ENCODE results near the gene ZNF503.

The ZNF503 gene

DNA sequence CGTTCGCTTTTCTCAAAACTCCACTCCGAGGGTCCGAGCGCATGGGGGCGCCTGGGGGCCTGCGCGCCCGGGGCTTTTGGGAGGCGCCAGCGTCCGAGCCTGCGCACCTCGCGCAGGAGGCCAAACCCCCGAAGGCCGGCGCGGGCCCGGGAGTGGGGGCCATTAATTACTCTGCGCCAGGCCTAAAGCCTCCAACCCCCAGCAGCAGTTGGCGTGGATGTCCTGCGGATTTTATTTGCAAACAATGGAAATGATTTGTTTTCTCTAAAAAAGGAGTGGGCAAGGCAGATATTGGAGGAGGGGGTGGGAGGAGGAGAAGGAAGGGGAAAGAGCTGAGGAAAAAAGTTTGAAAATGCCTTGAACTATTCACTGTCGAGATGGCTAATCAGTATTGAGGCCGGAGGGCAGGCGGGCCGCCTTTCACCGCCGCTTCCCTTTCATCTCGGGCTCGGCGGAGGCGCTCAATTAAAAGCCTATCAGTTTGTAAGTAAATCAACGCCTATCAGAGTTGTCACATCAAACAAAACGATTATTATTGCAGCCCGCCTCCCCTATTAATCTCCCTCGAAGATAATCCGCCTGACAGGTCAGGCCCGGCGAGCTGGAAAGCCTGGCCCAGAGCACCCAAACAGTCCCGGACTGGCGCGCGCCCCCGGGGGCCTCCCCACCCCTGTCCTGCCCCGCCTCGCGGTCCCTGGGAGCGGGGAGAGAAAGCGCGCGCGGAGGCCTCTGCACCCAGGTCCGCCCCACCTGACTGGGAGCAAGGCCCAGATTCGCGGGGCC, 3.4 kb upstream of the ZNF503 start:
- ChIA-PET CTCF (interaction anchor here (0.7 kb wide), 1 partner anchor 842 kb away, joined by 3 read pairs; no protein-coding TSS in a partner anchor), POLR2A (ENCODE audit: low non-redundant PET) (no interaction called here)
- peak overlapping the region; percentile 97 for H3K27ac ChIP-seq
- DNase-seq (ENCODE audit: low spot score) = no peak
- TF ChIP-seq, protein P1, sequence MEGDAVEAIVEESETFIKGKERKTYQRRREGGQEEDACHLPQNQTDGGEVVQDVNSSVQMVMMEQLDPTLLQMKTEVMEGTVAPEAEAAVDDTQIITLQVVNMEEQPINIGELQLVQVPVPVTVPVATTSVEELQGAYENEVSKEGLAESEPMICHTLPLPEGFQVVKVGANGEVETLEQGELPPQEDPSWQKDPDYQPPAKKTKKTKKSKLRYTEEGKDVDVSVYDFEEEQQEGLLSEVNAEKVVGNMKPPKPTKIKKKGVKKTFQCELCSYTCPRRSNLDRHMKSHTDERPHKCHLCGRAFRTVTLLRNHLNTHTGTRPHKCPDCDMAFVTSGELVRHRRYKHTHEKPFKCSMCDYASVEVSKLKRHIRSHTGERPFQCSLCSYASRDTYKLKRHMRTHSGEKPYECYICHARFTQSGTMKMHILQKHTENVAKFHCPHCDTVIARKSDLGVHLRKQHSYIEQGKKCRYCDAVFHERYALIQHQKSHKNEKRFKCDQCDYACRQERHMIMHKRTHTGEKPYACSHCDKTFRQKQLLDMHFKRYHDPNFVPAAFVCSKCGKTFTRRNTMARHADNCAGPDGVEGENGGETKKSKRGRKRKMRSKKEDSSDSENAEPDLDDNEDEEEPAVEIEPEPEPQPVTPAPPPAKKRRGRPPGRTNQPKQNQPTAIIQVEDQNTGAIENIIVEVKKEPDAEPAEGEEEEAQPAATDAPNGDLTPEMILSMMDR (conservative IDR thresholded peaks at IDR 0.05; ENCODE audit: low read depth) = no peak; the same call in 1 of the 2 replicates

DNA sequence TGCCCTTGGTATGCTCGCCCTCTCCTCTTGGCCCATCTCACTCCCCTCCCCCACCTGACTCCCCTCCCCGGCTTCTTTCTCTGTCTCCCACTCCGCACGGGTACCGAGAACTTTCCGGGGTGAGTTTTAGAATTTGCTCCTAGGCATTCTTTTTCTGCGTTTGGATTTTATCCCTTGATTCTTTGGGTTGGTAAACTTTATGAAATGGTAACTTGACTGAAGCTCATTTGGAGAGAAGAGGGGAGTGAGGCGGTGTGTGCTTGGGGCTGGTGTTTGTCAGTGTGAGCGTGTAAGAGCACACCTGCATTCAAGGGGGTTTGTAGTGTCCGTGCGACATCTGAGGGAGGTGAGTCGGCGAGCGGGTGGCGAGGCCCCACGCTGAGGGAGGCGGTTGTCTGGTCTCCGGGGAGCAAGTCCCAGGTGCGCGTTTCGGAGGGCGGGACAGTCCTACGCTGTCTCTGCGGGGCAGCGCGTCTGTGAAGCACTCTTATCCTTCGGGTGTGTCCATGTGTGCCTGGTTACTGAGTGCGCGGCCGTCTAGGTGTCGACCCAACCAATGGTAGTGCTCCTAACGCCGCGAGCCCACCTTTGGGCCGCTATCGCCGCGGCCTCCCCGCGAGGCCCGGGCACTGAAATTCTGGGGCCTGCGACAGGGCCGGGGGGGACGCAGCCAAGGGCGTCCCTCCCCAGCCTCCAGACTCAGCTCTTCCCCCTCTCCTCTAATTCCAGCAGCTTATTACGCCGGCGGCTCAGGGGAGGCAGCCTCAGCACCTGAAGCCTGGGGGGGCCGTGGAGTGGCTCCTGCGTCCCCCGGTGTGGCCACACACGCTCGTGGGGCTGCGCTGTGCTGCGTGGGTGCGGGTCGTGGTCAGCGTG, 2.6 kb upstream of the ZNF503 start:
- peak overlapping the region; percentile 97 for H3K27ac ChIP-seq
- DNase-seq (ENCODE audit: low spot score) = no peak
- TF ChIP-seq, protein P1 (conservative IDR thresholded peaks at IDR 0.05; ENCODE audit: low read depth) = no peak
- ChIA-PET CTCF (interaction anchor here (0.6 to 1.1 kb wide), 5 partner anchors 94 to 843 kb away, joined by 3 to 4 read pairs (median 3); no protein-coding TSS in a partner anchor), POLR2A (ENCODE audit: low non-redundant PET) (no interaction called here)

DNA sequence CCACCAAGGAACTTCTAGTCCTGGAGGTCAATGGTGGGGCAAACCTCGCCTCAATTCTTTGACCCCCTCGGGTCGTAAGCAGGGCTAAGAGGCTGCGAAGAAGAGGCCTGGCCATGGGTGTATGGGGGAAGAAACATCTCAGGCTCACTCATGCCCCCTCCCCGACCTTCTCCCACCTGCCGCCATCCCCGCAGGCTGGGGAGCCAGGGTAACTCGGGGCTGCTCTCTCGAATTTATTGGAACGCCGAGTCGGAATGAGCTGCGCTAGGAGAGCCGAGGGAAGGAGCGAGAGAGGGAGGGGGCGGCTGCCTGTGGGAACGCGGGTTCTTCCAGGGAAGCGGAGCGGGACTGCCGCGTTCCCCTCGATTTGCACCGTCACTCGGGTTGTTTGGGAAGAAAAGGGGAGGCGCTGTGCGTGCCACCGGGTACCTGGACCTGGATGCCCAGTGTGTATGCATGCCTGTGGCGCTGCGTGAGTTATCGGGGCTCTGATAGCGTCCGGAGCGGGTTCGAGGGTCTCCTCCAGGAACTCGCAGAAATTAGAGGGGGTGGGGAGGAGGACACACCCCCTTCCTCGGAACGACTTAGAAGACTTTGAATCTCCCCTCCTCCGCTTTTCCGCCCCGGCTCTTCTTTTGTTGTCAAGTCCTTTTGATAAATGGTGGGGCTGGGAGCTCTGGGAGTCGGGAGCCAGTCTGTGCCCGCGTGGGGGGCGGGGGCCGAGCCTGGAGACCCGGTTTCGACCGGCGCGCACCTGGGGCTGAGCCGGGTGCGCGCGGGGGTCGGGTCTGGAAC, 1.8 kb upstream of the ZNF503 start:
- no peak for DNase-seq (ENCODE audit: low spot score)
- POLR2A ChIA-PET (ENCODE audit: low non-redundant PET) = no interaction called here
- CTCF ChIA-PET = interaction anchor here (0.6 to 1.1 kb wide), 3 partner anchors 133 to 1494 kb away, joined by 3 to 4 read pairs (median 4); no protein-coding TSS in a partner anchor
- peak overlapping the region; percentile 97 for H3K27ac ChIP-seq
- TF ChIP-seq, protein P1 (conservative IDR thresholded peaks at IDR 0.05; ENCODE audit: low read depth) = no peak

DNA sequence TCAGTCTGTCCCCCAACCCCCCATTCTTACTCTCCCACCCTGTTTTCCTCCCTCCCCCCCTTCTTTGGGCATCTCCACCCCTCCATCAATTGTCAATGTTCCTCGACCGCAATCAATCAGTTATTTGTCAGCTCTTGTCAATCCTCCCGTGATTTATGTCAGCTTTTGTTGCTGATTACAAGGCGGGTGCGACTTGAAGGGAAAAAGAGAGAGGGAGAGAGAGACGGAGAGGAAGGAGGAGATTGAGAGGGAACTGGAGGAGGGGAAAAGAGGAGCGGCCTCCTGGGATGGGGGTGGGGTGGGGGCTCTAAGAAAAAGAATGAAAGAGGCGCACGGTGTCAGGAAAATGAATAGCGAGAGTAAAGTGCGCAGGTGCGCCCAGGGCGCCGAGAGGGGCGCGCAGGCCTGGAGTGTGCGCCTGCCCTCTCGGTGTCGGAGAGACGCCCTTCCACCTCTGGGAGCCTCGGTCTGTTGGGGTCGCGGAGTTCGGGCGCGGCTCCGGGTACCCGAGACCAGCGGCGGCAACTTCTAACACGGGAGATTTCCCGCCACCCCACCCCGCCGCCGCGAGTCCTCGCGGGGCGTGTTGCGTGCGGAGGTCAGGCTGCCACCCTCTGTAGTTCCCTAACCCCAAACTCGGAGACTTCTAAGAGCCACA, 1.1 kb upstream of the ZNF503 start:
- ChIA-PET POLR2A (ENCODE audit: low non-redundant PET) (interaction anchor here (1.3 kb wide), 1 partner anchor 557 kb away, joined by 4 read pairs; no protein-coding TSS in a partner anchor), CTCF (interaction anchor here (0.6 to 0.9 kb wide), 4 partner anchors 21 to 667 kb away, joined by 3 read pairs; no protein-coding TSS in a partner anchor)
- TF ChIP-seq, protein P1 (conservative IDR thresholded peaks at IDR 0.05; ENCODE audit: low read depth) = no peak
- H3K27ac ChIP-seq = peak overlapping the region; percentile 97
- DNase-seq (ENCODE audit: low spot score) = no peak

DNA sequence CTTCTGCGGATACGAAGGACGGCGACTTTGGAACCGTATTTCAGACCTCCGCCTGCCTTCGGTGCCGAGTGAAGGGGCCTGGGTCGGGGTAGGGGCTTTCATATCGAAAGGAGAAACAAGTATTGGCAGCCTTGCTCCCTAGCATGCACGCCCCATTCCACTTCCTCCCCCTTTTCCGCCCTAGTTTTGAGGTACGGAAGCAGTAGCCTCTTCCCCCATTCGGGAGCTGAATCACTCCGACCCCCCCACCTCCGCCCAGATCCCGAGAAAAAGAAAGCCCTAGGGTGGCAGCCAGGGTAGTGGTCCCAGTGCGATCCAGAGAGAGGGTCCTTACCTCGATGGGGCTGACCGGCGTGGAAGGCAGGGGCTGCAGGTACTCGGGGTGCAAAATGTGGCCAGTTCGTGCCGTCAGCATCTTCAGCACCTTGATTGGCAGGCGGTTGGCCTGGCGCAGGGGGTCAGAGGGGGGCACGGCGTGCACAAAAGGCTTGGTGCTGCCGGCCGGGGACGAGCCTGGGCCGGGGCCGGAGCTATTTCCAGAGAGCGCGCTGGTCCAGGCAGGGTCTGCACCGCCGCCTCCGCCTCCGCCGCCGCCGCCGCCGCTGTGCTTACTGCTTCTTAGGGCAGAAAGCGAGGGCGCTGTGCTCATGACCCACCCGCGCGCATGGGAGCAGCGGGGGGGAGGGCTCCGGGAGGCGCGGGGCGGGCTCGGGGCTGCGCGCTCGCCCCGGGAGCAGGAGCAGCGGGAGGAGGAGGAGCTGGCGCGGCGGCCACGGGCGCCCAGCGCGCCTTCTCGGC, 594 bp downstream of the ZNF503 start:
- ChIA-PET CTCF (interaction anchor here (0.6 to 1.9 kb wide), 9 partner anchors 7 to 1147 kb away, joined by 3 to 7 read pairs (median 4); no protein-coding TSS in a partner anchor), POLR2A (ENCODE audit: low non-redundant PET) (interaction anchor here (0.5 to 2.3 kb wide), 8 partner anchors 9 to 581 kb away, joined by 3 to 5 read pairs (median 4); no protein-coding TSS in a partner anchor)
- peak; percentile 58 for DNase-seq (ENCODE audit: low spot score)
- TF ChIP-seq, protein P1 (conservative IDR thresholded peaks at IDR 0.05; ENCODE audit: low read depth) = no peak
- H3K27ac ChIP-seq = peak overlapping the region; percentile 97
